Activated naive CD8-positive, alpha-beta T cell treated with anti-CD3 and anti-CD28 coated beads, Interleukin-2, amount 50 U/mL, for 24 hours (primary cell): ENCODE results near the gene WNT11.

ENCODE experiments used
- ATAC-seq: fragments of 150-1000 bp; cut with Tn5 transposase; one replicate; pipeline ENCODE4 v1.10.0; 2021
- DNase-seq: peaks from one replicate; pipeline ENCODE4 v3.0.0; 2021
- H3K27ac Mint-ChIP-seq: one replicate; pipeline ENCODE4 v1.8.0; 2021; ENCODE audit warnings: mild to moderate bottlenecking, mixed read lengths
- H3K27me3 Mint-ChIP-seq: one replicate; pipeline ENCODE4 v1.8.0; 2021; ENCODE audit warnings: mixed read lengths
- H3K36me3 Mint-ChIP-seq: one replicate; pipeline ENCODE4 v1.8.0; 2021; ENCODE audit warnings: low read depth, mixed read lengths
- H3K4me1 Mint-ChIP-seq: one replicate; pipeline ENCODE4 v1.8.0; 2021; ENCODE audit warnings: mixed read lengths
- H3K4me3 Mint-ChIP-seq: one replicate; pipeline ENCODE4 v1.8.0; 2021; ENCODE audit warnings: mild to moderate bottlenecking, moderate library complexity, mixed read lengths
- H3K9me3 Mint-ChIP-seq: one replicate; pipeline ENCODE4 v1.8.0; 2021; ENCODE audit warnings: mixed read lengths

The WNT11 gene

DNA sequence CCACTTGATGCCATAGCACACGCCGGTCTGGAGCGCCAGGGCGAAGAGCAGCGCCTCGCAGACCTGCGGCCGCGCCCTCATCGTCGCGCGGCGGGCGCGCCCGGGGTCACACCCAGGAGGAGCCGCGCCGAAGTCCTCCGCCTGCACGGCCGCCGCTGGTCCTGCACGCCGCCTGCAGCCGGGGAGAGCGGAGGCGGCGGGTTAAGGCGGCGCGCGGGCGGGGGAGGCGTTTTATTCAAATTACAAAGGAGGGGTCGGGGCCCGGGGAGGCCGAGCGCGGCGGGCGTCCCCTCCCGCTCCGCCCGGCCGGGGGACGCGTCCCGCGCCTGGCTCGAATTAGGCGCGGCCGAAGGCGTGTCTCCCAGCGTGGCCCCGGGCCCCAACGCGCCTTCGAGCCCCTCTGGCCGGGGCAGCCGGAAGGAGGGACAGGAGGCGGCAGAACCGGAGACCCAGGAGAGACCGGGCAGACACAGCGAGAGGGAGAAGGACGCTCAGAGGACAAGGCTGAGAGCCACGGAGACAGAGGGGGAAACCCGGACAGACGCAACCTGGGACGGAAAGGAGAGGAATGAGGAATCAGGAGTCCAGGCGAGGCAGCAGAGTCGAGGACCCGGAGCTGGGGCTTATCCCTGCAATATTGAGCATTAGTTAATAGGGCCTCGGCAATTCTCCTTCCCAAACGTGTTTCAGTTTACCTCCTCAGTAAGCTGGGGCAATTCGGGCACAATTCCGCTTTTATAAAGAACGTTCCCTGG, at the start of gene WNT11:
WNT11 (minus strand) TSS at position 176 of the 755 bp plus-strand sequence; CDS start at position 81, 95 bp downstream.
- Mint-ChIP-seq H3K27ac (no peak within 1 kb of the TSS), H3K27me3 (peaks cover 37% of the 10 kb centered on the region), H3K9me3 (no peaks in the 10 kb centered on the region), H3K4me3 (peak within 1 kb of the TSS; percentile 70), H3K4me1 (peaks cover 19% of the 10 kb centered on the region), H3K36me3 (no peaks in the 10 kb centered on the region)
- DNase-seq (peak; percentile 25), ATAC-seq (no peak)

GRCh38 chr11:76253416-76253815, 47.1 kb upstream of the WNT11 start:
- Mint-ChIP-seq H3K4me3 (no peak overlapping the region), H3K36me3 (no peaks in the 10 kb centered on the region), H3K4me1 (no peaks in the 10 kb centered on the region), H3K27ac (no peak overlapping the region), H3K27me3 (no peaks in the 10 kb centered on the region), H3K9me3 (no peaks in the 10 kb centered on the region)
- DNase-seq = no peak
- ATAC-seq = no peak

DNA sequence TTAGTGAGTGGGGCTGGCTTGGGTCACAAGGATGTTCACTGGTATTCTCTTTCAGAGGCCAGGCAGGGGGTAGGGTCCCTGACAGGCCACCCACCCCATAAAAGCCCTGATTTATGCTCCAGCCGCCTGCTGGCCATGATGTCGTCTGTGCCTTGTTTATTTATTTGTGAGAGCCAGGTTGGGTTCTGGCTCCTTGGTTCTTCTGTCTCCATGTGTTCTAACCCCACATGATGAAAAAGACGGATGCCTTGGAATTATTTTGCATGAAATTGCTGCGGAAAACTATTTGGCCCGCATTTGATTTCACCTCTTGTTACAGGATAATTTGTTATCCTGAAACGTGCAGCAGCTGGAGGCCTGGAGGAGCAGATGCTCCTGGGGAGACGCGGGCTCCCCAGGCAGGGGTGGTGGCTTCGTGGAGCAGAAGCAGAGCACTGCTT, 46.3 kb upstream of the WNT11 start:
- no peaks in the 10 kb centered on the region for H3K9me3 Mint-ChIP-seq
- H3K27ac Mint-ChIP-seq = no peak overlapping the region
- no peaks in the 10 kb centered on the region for H3K4me1 Mint-ChIP-seq

GRCh38 chr11:76251576-76251975, 45.3 kb upstream of the WNT11 start:
- DNase-seq = no peak
- ATAC-seq = no peak
- no peak overlapping the region for H3K27ac Mint-ChIP-seq
- H3K4me1 Mint-ChIP-seq = no peaks in the 10 kb centered on the region
- H3K27me3 Mint-ChIP-seq = no peaks in the 10 kb centered on the region
- no peak overlapping the region for H3K4me3 Mint-ChIP-seq
- no peaks in the 10 kb centered on the region for H3K36me3 Mint-ChIP-seq
- H3K9me3 Mint-ChIP-seq = no peaks in the 10 kb centered on the region

More for the DNA sequence above, 46.3 kb upstream of the WNT11 start:
- Mint-ChIP-seq H3K27me3 (no peaks in the 10 kb centered on the region), H3K36me3 (no peaks in the 10 kb centered on the region), H3K4me3 (no peak overlapping the region)
- ATAC-seq (no peak), DNase-seq (no peak)

DNA sequence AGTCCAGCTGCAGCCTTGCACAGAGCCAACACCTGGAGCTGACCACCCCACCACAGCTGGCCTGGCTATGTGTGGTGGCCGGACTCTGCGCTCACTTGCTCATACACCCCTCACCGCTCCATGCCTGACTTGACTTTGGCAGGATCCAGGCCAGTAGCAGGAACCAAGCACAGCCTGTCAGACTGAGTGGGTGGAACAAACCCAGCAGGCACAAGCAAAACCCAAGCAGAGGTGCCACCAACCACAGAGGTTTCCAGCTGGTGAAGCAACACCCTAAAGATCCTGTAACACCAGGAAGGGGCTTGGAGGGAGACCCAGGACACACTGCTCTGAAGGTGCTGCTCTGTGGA, 44.9 kb upstream of the WNT11 start:
- Mint-ChIP-seq H3K9me3 (no peaks in the 10 kb centered on the region), H3K4me1 (no peaks in the 10 kb centered on the region), H3K27ac (no peak overlapping the region), H3K4me3 (no peak overlapping the region), H3K27me3 (no peaks in the 10 kb centered on the region), H3K36me3 (no peaks in the 10 kb centered on the region)
- ATAC-seq = no peak
- DNase-seq = no peak

GRCh38 chr11:76250520-76251225, 44.4 kb upstream of the WNT11 start:
- no peak overlapping the region for H3K4me3 Mint-ChIP-seq
- no peak overlapping the region for H3K27ac Mint-ChIP-seq
- DNase-seq = no peak
- no peaks in the 10 kb centered on the region for H3K27me3 Mint-ChIP-seq
- peak; percentile 10 for ATAC-seq
- H3K9me3 Mint-ChIP-seq = no peaks in the 10 kb centered on the region
- no peaks in the 10 kb centered on the region for H3K36me3 Mint-ChIP-seq
- H3K4me1 Mint-ChIP-seq = no peaks in the 10 kb centered on the region

- no peaks in the 10 kb centered on the region for H3K36me3 Mint-ChIP-seq
- H3K27me3 Mint-ChIP-seq = no peaks in the 10 kb centered on the region
- DNase-seq (no peak), ATAC-seq (no peak)
- H3K4me3 Mint-ChIP-seq = no peak overlapping the region
- H3K27ac Mint-ChIP-seq = no peak overlapping the region
- H3K4me1 Mint-ChIP-seq = no peaks in the 10 kb centered on the region
- H3K9me3 Mint-ChIP-seq = no peaks in the 10 kb centered on the region
Measured at GRCh38 chr11:76249195-76249741, 43.0 kb upstream of the WNT11 start.

- Mint-ChIP-seq H3K36me3 (no peaks in the 10 kb centered on the region), H3K4me1 (no peaks in the 10 kb centered on the region), H3K27ac (no peak overlapping the region), H3K9me3 (no peaks in the 10 kb centered on the region), H3K27me3 (no peaks in the 10 kb centered on the region), H3K4me3 (no peak overlapping the region)
- ATAC-seq (no peak), DNase-seq (no peak)
Measured at GRCh38 chr11:76248210-76248609, 41.9 kb upstream of the WNT11 start.

GRCh38 chr11:76247091-76247490, 40.8 kb upstream of the WNT11 start:
- Mint-ChIP-seq H3K27ac (no peak overlapping the region), H3K36me3 (no peaks in the 10 kb centered on the region)
- no peak for DNase-seq

DNA sequence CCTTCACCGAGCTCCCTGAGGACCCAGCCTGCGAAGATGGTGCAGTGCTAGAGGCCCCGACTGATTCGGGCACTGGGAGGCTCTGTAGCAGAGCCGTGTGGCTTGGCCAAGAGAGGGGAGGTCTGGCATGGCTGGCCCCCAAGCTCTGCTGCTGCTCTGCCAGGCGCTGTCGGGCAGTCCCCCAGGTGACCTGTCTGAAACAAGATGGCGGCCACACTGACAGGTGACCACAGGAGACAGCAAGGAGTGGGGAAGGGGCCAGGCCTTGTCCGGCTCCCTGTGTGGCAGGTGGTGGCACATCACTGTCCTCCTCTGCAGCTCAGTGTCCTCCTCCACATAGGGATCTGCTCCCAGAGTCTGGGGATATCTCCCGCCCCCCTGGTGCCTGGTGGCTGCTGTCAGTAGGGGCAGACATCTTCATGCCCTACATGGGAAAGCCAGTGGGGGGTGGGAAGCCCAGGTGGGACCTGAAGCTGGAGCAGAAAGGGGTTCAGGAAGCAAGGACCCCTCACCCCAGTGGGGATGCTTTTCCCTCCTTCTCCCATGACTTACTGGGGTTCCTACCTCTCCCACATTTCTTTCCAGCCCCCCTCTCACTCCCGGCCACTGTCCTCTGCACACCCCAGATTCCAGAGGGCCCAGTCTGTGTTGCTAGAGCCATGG, 40.1 kb upstream of the WNT11 start:
- Mint-ChIP-seq H3K27ac (no peak overlapping the region), H3K36me3 (no peaks in the 10 kb centered on the region), H3K4me3 (no peak overlapping the region), H3K9me3 (no peaks in the 10 kb centered on the region), H3K27me3 (no peaks in the 10 kb centered on the region), H3K4me1 (no peaks in the 10 kb centered on the region)
- no peak for DNase-seq
- ATAC-seq = no peak

More at GRCh38 chr11:76247091-76247490, 40.8 kb upstream of the WNT11 start:
- Mint-ChIP-seq H3K4me3 (no peak overlapping the region), H3K27me3 (no peaks in the 10 kb centered on the region), H3K4me1 (no peaks in the 10 kb centered on the region), H3K9me3 (no peaks in the 10 kb centered on the region)
- no peak for ATAC-seq

- ATAC-seq (no peak), DNase-seq (no peak)
- no peak overlapping the region for H3K27ac Mint-ChIP-seq
- no peaks in the 10 kb centered on the region for H3K4me1 Mint-ChIP-seq
- no peaks in the 10 kb centered on the region for H3K36me3 Mint-ChIP-seq
- H3K27me3 Mint-ChIP-seq = no peaks in the 10 kb centered on the region
- no peaks in the 10 kb centered on the region for H3K9me3 Mint-ChIP-seq
- no peak overlapping the region for H3K4me3 Mint-ChIP-seq
Measured at GRCh38 chr11:76245720-76246119, 39.4 kb upstream of the WNT11 start.

DNA sequence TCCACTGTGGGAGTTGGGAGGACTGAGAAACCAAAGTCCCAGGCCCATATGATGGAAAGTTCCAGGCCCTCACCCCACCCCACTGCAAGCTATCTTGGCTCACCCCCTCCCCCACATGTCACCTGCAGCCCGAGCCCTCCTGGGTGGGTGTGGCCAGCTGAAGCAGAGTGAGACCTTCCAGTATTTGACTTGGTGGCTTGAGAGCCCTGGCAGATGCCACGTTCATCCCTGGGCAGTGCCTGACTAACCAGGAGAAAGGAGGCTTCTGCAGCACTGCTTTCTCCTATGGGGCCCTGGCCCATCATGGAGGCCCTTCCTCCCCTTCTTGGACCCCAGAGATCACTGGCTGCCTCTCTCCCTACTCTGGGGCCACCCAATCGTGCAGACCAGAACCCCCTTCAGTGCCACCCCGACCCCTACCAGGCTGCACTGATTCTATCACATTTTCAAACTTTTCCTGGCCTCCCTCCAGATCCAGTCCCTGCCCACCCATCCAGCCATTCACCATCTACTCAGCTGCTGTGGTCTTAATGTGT, 38.1 kb upstream of the WNT11 start:
- ATAC-seq = no peak
- Mint-ChIP-seq H3K27ac (no peak overlapping the region), H3K4me1 (no peaks in the 10 kb centered on the region), H3K27me3 (no peaks in the 10 kb centered on the region), H3K9me3 (no peaks in the 10 kb centered on the region), H3K36me3 (no peaks in the 10 kb centered on the region), H3K4me3 (no peak overlapping the region)
- no peak for DNase-seq

- no peak overlapping the region for H3K27ac Mint-ChIP-seq
- no peaks in the 10 kb centered on the region for H3K9me3 Mint-ChIP-seq
- ATAC-seq (no peak), DNase-seq (no peak)
- no peaks in the 10 kb centered on the region for H3K27me3 Mint-ChIP-seq
- no peaks in the 10 kb centered on the region for H3K36me3 Mint-ChIP-seq
- no peak overlapping the region for H3K4me3 Mint-ChIP-seq
- H3K4me1 Mint-ChIP-seq = no peaks in the 10 kb centered on the region
Measured at GRCh38 chr11:76243957-76244285, 37.6 kb upstream of the WNT11 start.

DNA sequence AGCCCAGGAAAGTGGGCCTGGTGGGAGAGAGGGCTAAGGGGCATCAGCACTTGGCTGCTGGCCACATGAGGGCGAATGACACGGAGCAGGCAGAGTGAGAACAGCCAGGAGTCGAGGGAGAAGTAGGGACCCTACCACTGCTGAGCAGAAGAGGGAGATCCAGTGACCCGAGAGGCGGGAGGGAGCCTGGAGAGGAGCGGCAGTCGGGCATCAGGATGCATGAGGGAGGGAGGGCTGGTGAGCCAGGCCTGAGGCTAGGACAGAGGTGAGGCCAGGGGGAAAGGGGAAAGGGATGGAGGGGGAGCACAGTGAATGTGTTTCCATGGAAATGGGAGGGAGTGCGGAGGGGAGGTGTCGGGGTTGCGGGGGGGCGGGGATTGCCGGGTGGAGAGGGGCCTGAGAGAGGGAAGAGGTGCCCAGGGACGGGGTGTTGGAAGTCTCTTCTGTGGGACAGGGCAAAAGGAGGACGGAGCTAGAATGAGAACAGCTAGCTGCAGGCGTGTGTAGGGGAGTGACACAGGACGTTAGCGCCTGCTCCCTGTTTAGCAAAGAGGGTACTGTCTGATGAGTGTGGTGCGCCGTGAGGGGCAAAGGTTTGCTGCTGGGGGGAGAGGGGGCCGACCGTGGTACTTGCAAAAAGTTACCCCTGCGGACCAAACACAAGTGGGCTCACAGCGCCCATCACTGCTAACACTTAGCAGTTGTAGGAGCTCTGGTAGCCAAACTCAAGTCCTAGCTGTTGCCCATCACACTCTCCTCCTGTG, 37.1 kb upstream of the WNT11 start:
- H3K4me3 Mint-ChIP-seq = no peak overlapping the region
- no peaks in the 10 kb centered on the region for H3K36me3 Mint-ChIP-seq
- H3K4me1 Mint-ChIP-seq = no peaks in the 10 kb centered on the region
- ATAC-seq (no peak), DNase-seq (no peak)
- no peaks in the 10 kb centered on the region for H3K9me3 Mint-ChIP-seq
- no peak overlapping the region for H3K27ac Mint-ChIP-seq
- H3K27me3 Mint-ChIP-seq = no peaks in the 10 kb centered on the region
